Upper lobe of left lung (tissue), 6 donors: Measurements from ENCODE around the gene WFDC1. TPM values are rescaled to one million over a fixed set of nuclear protein-coding genes. Genes with fewer than 3 reads are reported as not detected.

Source experiments
- ATAC-seq, 2 donors: fragments of 200-7000 bp; cut with Tn5 transposase; one replicate each; pipeline ENCODE4 v1.9.1; 2022; ENCODE audit warnings: mild to moderate bottlenecking in 2 of 2, moderate library complexity in 2 of 2; ENCODE audit not compliant: low FRiP score in 2 of 2
- DNase-seq, 2 donors: peaks; one replicate each; pipeline ENCODE4 v3.0.0-alpha.2; 2019 to 2020
- H3K27ac ChIP-seq, 4 donors: fragments of 200-600 bp; sonication (generic); one replicate each; pipeline ENCODE4 v1.5.1; 2016 to 2019
- H3K27me3 ChIP-seq, 4 donors: fragments of 200-600 bp; sonication (generic); one replicate each; pipeline ENCODE4 v1.5.1; 2017 to 2019
- H3K36me3 ChIP-seq, 4 donors: fragments of 200-600 bp; sonication (generic); one replicate each; pipeline ENCODE4 v1.5.1; 2016 to 2019
- H3K4me1 ChIP-seq, 4 donors: fragments of 200-600 bp; sonication (generic); one replicate each; pipeline ENCODE4 v1.5.1; 2018 to 2019
- H3K4me3 ChIP-seq, 4 donors: fragments of 200-600 bp; sonication (generic); one replicate each; pipeline ENCODE4 v1.5.1; 2017 to 2019; ENCODE audit warnings: mild to moderate bottlenecking in 2 of 4, moderate library complexity in 1 of 4
- H3K9me3 ChIP-seq, 4 donors: fragments of 200-600 bp; sonication (generic); one replicate each; pipeline ENCODE4 v1.5.1; 2018 to 2019
- CTCF ChIP-seq, 6 experiments: fragments of 450-650 bp in 4 of 6; fragments of 200-600 bp in 2 of 6; sonication (generic) in 2 of 6; IDR thresholded peaks; one replicate each; pipeline ENCODE4 v1.5.1; 2016 to 2019; ENCODE audit warnings: antibody characterized with exemption in 6 of 6
- EP300 ChIP-seq, 4 donors: sonication (generic); formaldehyde crosslinking; IDR thresholded peaks; one replicate each; pipeline ENCODE4 v1.5.1; 2017; ENCODE audit warnings: antibody characterized with exemption in 4 of 4, control low read depth in 2 of 4
- POLR2A ChIP-seq, 4 donors: fragments of 450-650 bp; IDR thresholded peaks; one replicate each; pipeline ENCODE4 v1.5.1; 2016 to 2017; ENCODE audit warnings: antibody characterized with exemption in 4 of 4, mild to moderate bottlenecking in 2 of 4
- POLR2AphosphoS5 ChIP-seq, 2 donors: sonication (generic); formaldehyde crosslinking; IDR thresholded peaks; one replicate each; pipeline ENCODE4 v1.5.1; 2017; ENCODE audit warnings: antibody characterized with exemption in 2 of 2
- WGBS, 2 donors: methylation state at CpG; one replicate each; pipeline ENCODE4 v1.1.5; 2017 to 2018; 5-methylcytosine and 5-hydroxymethylcytosine counted together
- total RNA-seq, 6 donors: library from RNA; depleted of rRNA in 4 of 6; stranded (reverse); fragments of >200 nt in 4 of 6; gene quantifications; one replicate each; pipeline versions ENCODE4 v1.1.0 to v1.2.1, GENCODE V29; 2016 to 2021
- donor health status: DM: no; HTN: no; CAD: no; lungs with moderate emphysema.
- donor health status: DM: no; HTN: yes; CAD: no; lungs with severe emphysema.

WFDC1 gene
- total RNA-seq, 6 donors from 2014 or later: 3.5 to 63.0 (median 10.2) TPM

DNA sequence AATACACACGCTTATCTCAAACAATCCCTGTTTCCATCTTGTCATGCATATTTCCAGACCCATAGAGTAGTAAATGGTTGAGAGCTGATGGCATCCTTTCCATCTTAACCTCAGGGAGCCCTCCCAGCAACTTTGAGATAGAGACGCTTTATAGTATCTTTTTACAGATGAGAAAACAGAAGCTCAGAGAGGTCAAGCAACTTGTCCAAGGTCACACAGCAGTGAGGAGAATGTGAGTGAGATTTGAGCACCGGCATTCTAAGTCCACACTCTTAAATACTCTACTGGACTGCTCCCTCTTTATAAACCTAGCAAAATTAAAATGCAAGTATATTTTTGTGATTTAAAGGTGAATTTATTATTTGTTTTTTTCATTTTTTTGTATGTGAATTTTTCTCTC, 35.0 kb upstream of the WFDC1 start:
- no peak for DNase-seq
- no peak overlapping the region for H3K4me3 ChIP-seq
- H3K36me3 ChIP-seq: no peaks in the 10 kb centered on the region
- H3K27ac ChIP-seq: no peak overlapping the region
- 90 to 93% methylated on average over 3 of the region's 3 CpGs for WGBS, 2 donors
- H3K27me3 ChIP-seq: no peaks in the 10 kb centered on the region
- peaks cover 0 to 9% (median 5%) of the 10 kb centered on the region in 4 donors for H3K9me3 ChIP-seq
- no peak for ATAC-seq
- TF ChIP-seq CTCF (IDR thresholded peaks at IDR 0.05) (no peak), POLR2A (IDR thresholded peaks at IDR 0.05) (no peak), EP300 (IDR thresholded peaks at IDR 0.05) (no peak), POLR2AphosphoS5 (IDR thresholded peaks at IDR 0.05) (no peak)
- no peaks in the 10 kb centered on the region for H3K4me1 ChIP-seq

DNA sequence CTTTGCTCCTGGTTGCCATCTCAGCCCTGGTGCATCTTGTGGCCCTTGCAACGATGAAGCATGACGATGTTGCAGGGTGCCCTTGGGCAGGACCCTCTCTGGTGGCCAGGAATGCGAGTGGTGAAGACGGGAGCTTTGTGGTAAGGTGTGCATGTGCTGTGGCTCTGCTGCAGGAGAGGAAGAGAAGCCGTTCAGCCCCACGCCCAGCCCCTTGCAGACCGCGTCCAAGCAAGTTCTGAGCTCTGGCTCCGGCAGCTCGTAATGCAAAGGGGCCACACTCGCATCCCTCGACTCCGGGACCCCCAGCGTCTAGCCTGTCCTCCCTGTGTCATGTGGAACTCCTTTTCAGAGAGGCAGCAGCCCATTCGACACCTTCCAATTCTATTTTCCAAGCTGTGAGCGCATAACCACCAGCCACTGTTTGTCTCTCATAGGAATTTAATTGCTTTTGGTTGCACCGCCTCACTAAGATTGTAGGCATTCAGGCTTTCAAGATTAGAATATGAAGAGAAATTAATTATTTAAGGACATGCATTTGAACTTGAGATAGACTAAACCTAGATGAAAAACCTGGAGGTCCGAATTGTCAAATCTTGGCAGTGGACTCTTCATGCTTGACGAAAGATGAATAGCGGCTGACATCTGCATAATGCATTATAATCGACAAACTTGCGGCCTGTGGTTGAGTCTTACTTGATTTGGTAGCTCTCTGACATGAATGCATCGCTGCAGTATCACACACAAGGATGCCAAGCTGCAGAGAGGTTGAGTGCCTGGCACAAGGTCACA, 33.7 kb upstream of the WFDC1 start:
- H3K27me3 ChIP-seq: no peaks in the 10 kb centered on the region
- H3K4me1 ChIP-seq: no peaks in the 10 kb centered on the region
- H3K36me3 ChIP-seq: no peaks in the 10 kb centered on the region
- ATAC-seq (no peak), DNase-seq (peak in 1 of 2 donors; percentile 37)
- WGBS, 2 donors: 86 to 88% methylated on average over 23 of the region's 23 CpGs
- H3K27ac ChIP-seq: no peak overlapping the region
- no peaks in the 10 kb centered on the region for H3K9me3 ChIP-seq
- H3K4me3 ChIP-seq: no peak overlapping the region
- TF ChIP-seq POLR2AphosphoS5 (IDR thresholded peaks at IDR 0.05): no peak
- TF ChIP-seq EP300 (IDR thresholded peaks at IDR 0.05): no peak
- TF ChIP-seq POLR2A (IDR thresholded peaks at IDR 0.05): no peak
- no peak for TF ChIP-seq CTCF (IDR thresholded peaks at IDR 0.05)

DNA sequence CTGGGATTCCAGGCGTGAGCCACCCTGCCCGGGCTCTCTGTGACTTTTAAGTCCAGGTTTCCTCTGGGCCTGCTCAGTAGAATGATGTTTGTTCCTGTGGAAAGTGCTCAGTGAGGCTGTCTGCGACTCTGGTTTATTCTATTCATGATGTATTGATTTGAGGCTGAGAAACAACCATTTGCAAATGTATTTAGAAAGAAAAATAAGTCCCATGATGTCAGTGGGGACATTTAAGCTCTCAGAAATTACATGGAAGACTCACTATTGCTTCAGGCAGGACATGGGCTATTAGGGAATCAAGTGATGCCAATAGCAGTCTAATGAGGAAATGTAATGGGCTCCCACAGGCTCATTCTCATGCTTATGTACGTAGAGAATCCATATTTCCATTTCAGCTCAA, 32.6 kb upstream of the WFDC1 start:
- Histone ChIP-seq H3K27me3 (no peaks in the 10 kb centered on the region), H3K27ac (no peak overlapping the region), H3K4me1 (no peaks in the 10 kb centered on the region), H3K36me3 (no peaks in the 10 kb centered on the region), H3K9me3 (no peaks in the 10 kb centered on the region), H3K4me3 (no peak overlapping the region)
- DNase-seq (peak in 1 of 2 donors; percentile 42), ATAC-seq (no peak)
- 82 to 91% methylated on average over 4 of the region's 4 CpGs for WGBS, 2 donors
- TF ChIP-seq POLR2AphosphoS5 (IDR thresholded peaks at IDR 0.05) (no peak), POLR2A (IDR thresholded peaks at IDR 0.05) (no peak), CTCF (IDR thresholded peaks at IDR 0.05) (no peak), EP300 (IDR thresholded peaks at IDR 0.05) (no peak)

DNA sequence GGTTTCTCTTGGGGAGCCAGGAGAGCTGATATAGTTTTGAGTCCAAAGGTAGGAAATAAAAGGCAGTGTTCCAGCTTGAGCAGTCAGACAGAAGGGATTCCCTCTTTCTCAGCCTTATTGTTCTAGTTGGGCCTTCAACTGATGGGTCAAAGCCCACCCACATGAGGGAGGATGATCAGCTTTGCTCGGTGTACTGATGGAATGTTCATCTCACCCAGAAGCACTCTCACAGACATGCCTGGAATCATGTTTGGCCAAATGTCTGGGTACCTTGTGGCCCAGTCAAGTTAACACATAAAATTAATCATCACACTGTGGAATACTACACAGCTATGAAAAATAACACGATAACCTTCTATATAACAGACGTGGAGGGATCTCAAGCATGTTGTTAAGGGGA, 31.7 kb upstream of the WFDC1 start:
- DNase-seq (no peak), ATAC-seq (no peak)
- 92 to 97% methylated on average over 2 to 3 of the region's 3 CpGs for WGBS, 2 donors
- Histone ChIP-seq H3K27me3 (no peaks in the 10 kb centered on the region), H3K9me3 (no peaks in the 10 kb centered on the region), H3K36me3 (no peaks in the 10 kb centered on the region), H3K27ac (no peak overlapping the region), H3K4me1 (no peaks in the 10 kb centered on the region), H3K4me3 (no peak overlapping the region)
- TF ChIP-seq EP300 (IDR thresholded peaks at IDR 0.05): no peak
- TF ChIP-seq POLR2AphosphoS5 (IDR thresholded peaks at IDR 0.05): no peak
- TF ChIP-seq CTCF (IDR thresholded peaks at IDR 0.05): no peak
- TF ChIP-seq POLR2A (IDR thresholded peaks at IDR 0.05): no peak

DNA sequence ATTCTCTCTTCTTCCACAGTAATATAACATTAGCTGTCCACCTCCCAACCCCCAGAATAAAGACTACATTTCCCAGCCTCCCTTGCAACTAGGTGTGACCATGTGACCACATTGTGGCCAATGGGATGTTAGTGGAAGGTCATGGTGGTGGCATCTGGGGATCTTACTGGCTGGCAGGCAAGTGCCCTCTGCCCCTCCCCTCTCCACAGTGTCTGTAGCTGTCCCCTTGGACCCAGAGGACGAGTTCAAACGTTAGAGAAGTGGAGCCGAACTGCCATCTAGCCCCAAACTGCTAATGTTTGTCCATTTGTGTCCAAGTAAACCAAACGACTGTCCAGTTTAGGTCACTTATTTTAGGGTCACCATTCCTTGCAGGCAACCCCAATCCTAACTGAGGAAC, 28.2 kb upstream of the WFDC1 start:
- 32 to 47% methylated on average over 4 of the region's 4 CpGs for WGBS, 2 donors
- no peaks in the 10 kb centered on the region for H3K9me3 ChIP-seq
- H3K27me3 ChIP-seq: no peaks in the 10 kb centered on the region
- H3K4me1 ChIP-seq: no peaks in the 10 kb centered on the region
- ATAC-seq: peak; percentile 46 to 66
- no peak for TF ChIP-seq POLR2AphosphoS5 (IDR thresholded peaks at IDR 0.05)
- no peak for TF ChIP-seq CTCF (IDR thresholded peaks at IDR 0.05)
- no peak for TF ChIP-seq POLR2A (IDR thresholded peaks at IDR 0.05)
- no peak for TF ChIP-seq EP300 (IDR thresholded peaks at IDR 0.05)
- DNase-seq: peak in 1 of 2 donors; percentile 69
- H3K27ac ChIP-seq: no peak overlapping the region
- no peaks in the 10 kb centered on the region for H3K36me3 ChIP-seq
- H3K4me3 ChIP-seq: no peak overlapping the region
